ENCODE measurements around the gene PLXNB3. TPM values are rescaled to one million over a fixed set of nuclear protein-coding genes. Genes with fewer than 3 reads are reported as not detected.

Gene PLXNB3
- 1 to 10 TPM in 1 of 2 donors, under 1 TPM in 1; 0.48 to 2.4 TPM for total RNA-seq

DNA sequence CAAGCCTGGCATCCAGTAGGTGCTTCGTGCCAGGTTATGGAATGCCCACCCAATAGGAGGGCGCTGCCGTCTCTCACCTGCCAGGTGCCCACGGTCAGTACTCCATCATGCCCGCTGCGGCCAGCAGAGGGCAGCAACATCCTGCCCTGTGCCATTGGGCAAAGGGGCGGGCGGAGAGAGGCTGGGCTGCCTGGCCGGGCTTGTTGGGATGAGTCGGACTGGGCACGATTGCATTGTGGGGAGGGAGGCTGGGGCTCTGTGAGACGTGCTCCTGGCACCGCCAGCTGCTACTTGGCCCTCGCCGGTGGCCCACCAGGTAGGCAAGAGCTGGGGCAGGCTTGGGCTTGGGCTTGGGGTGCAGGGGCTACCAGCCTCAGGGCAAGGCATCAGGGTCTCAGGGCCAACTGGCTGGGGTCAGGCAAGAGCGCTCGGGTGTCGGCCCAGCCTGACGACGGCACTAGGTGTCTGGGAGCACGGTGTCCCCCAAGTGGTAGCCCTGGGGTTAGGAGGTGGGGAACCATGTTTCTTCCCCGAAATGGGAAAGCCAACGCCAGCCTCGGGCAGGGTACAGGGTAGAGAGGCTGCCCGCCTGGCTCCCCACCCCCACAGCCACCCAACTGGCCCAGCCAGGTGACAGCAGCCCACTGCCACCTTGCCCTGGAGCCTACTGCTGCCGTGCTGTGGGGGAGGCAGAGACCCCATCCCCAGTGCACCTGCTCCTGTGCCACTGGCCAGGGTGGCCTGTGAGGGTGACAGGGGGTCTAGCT lies at the start of gene PLXNB3:
TSS of gene PLXNB3 (plus strand) at position 261 of the 767 bp plus-strand sequence. CDS start 1,287 bp downstream, outside the sequence.
- H3K4me3 Mint-ChIP-seq: no peak within 1 kb of the TSS
- DNase-seq (ENCODE audit: low spot score) (peak; percentile 79), ATAC-seq (peak; percentile 88 to 89)
- peaks cover 0 to 4% of the 10 kb centered on the region in 2 donors for H3K27me3 Mint-ChIP-seq
- no peaks in the 10 kb centered on the region for H3K9me3 Mint-ChIP-seq
- H3K4me1 Mint-ChIP-seq (ENCODE audit: low read depth in 2 of 2): peaks cover 0 to 9% of the 10 kb centered on the region in 2 donors
- H3K36me3 Mint-ChIP-seq: no peaks in the 10 kb centered on the region
- H3K27ac Mint-ChIP-seq: no peak within 1 kb of the TSS

DNA sequence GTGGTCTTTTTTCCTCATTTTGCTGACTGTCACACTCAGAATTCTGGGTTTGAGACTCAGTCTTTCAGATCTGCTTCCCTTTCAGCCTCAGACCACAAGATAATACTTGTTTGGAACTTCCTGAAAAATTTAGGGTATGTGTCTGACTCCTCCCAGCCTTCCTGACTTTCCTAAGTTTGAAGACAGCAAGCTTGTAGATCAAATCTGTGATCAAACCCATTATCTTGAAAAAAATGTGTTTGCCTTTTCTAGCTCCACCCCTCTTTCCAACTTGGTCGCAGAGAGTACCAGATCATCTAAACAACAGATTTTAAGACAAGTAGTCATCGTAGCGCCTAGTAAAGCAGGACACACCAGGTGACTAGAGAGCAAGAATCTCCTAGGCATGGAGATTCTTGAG lies 49.8 kb upstream of the PLXNB3 start:
- Mint-ChIP-seq H3K27ac (no peak overlapping the region), H3K36me3 (no peaks in the 10 kb centered on the region), H3K27me3 (peaks cover 0 to 3% of the 10 kb centered on the region in 2 donors), H3K4me1 (ENCODE audit: low read depth in 2 of 2) (no peaks in the 10 kb centered on the region), H3K4me3 (no peak overlapping the region), H3K9me3 (no peaks in the 10 kb centered on the region)
- DNase-seq (ENCODE audit: low spot score): no peak
- no peak for ATAC-seq

DNA sequence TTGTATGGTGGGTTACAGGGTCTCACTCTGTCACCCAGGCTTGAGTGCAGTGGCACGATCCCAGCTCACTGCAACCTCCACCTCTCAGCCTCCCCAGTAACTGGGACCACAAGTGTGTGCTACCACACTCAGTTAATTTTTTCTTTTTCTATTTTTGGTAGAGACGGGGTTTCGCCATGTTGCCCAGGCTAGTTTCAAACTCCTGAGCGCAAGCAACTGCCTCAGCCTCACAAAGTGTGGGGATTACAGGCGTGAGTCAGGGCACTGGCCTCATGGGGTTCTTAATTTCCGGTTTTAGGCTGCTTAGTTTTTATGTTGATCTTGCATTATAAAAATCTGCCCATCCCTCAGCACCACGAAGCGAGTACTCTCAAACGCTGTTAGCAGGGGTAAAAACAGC lies 46.6 kb upstream of the PLXNB3 start:
- no peak overlapping the region for H3K4me3 Mint-ChIP-seq
- H3K27ac Mint-ChIP-seq: no peak overlapping the region
- no peak for ATAC-seq
- H3K36me3 Mint-ChIP-seq: no peaks in the 10 kb centered on the region
- no peaks in the 10 kb centered on the region for H3K9me3 Mint-ChIP-seq
- H3K27me3 Mint-ChIP-seq: peaks cover 0 to 3% of the 10 kb centered on the region in 2 donors
- peaks cover 6% of the 10 kb centered on the region in 2 donors for H3K4me1 Mint-ChIP-seq (ENCODE audit: low read depth in 2 of 2)
- DNase-seq (ENCODE audit: low spot score): no peak

DNA sequence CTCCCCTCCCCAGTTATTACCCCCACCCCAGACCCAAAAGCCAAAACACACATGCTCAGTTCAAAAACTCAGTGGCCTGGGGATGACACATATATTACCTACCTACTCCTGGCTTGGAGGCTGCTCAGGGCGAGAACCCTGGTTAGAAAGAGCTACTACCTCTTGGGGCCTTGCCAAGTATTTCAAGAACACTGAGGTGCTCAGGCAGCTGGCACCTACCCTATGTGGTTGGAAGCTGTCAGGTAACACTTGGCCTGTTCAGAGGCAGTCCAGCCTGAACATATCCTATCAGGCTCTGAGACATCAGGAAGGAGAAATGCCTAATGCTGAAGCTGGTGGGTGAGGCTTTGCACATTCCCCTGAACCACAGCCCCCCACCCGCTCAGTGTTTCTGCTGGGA lies 44.8 kb upstream of the PLXNB3 start:
- Mint-ChIP-seq H3K9me3 (no peaks in the 10 kb centered on the region), H3K27ac (no peak overlapping the region), H3K4me1 (ENCODE audit: low read depth in 2 of 2) (peaks cover 9 to 10% of the 10 kb centered on the region in 2 donors), H3K36me3 (no peaks in the 10 kb centered on the region), H3K27me3 (peaks cover 0 to 1% of the 10 kb centered on the region in 2 donors), H3K4me3 (no peak overlapping the region)
- ATAC-seq (no peak), DNase-seq (ENCODE audit: low spot score) (no peak)

DNA sequence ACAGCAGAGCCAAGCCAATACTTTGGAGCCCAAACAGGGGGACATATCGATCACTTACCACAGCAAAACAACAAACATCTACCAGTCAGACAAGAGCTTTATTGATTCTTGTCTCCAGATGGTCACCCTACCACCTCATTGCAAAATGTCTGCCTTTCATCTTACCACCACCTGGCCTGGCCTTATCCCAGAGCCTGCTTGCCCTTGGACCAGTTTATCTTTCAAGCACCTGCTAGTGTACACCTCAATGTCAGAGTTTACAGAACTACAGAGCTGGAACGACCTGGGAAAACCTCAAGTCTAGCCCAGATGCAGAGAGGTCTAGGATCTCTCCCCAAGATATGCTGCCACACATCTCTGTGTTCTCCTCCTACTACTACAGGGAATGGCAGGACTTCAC lies 44.3 kb upstream of the PLXNB3 start:
- no peaks in the 10 kb centered on the region for H3K27me3 Mint-ChIP-seq
- ATAC-seq: no peak
- H3K4me1 Mint-ChIP-seq (ENCODE audit: low read depth in 2 of 2): peaks cover 9 to 10% of the 10 kb centered on the region in 2 donors

DNA sequence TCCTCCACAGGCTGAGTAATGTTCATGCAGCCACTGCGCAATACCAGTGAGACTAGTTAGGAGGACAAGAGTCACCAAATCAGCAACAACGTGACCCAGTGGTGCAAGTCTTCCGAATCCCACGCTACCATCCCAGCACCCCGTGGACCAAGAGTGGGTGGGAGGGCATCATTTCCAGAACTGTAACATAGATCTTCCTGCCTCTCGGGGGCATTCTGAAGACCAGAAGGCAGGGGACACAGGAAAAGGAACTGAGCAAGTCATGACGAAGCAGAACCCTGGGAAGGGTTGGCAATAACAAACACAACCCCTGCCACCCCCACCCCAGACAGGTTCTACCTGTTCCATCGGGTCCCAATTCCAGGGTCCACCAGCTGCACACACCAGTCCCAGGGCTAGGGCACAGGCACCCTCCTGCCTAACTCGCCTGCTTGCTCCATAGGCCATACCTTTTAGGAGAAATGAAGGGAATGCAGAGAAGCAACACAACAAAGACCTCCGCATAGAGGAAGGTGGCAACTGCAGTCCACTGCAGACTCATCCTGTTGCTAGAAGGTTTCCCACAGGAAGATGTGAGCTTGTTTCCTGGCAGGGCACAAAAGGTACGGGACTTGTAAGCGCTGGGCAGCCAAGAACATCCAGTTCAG lies 41.2 kb upstream of the PLXNB3 start:
- Mint-ChIP-seq H3K4me3 (peak overlapping the region; percentile 84), H3K27me3 (no peaks in the 10 kb centered on the region), H3K4me1 (ENCODE audit: low read depth in 2 of 2) (peaks cover 10 to 19% of the 10 kb centered on the region in 2 donors), H3K9me3 (no peaks in the 10 kb centered on the region), H3K36me3 (no peaks in the 10 kb centered on the region), H3K27ac (peak overlapping the region; percentile 53 to 67)
- ATAC-seq (no peak), DNase-seq (ENCODE audit: low spot score) (no peak)

More for the DNA sequence above, 44.3 kb upstream of the PLXNB3 start:
- DNase-seq (ENCODE audit: low spot score): no peak
- Mint-ChIP-seq H3K9me3 (no peaks in the 10 kb centered on the region), H3K36me3 (no peaks in the 10 kb centered on the region), H3K27ac (no peak overlapping the region), H3K4me3 (no peak overlapping the region)

DNA sequence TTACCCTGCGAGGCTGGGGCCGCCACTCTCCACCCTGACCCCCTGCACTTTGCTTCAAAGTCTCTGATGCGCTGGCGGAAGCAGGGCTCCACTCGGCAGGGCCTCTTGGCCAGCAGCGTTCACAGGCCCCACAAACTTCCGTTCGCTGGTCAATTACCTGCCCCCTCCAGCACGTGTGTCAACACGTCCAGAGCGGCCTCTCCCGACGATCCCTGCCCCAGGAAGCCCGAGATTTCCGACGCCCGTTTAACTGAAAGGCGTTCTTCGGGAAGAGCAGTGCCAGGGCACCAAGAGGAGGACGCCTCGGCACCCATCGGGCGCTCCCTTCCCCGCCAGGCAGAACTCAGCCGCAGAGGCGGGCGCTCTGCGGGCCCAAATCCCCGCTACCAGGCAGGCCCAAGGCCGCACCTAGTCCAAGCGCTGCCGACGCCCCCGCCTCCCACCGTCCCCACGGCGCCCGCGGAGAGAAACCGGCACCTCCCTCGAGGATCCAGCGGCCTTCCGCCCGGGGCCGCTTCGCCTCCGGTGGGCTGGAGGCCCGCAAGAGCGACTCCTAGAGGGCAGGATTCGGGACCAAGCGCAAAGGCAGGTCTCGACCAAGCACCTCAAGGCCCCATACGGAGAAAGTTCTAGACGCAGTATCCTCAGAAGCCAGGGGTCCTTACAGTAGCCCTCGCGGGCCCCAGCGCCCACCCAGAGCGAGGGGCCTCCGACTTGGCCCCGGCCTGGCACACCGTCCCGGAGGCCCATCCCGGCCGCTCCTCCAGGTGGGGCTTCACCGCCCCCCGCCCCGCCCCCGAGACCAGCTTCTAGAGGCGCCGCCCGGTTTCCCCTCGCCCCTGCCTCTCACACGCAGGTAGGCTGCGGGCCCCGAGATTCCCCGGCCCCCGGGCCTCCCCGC lies 40.4 kb upstream of the PLXNB3 start:
- H3K4me1 Mint-ChIP-seq (ENCODE audit: low read depth in 2 of 2): peaks cover 10 to 20% of the 10 kb centered on the region in 2 donors
- no peaks in the 10 kb centered on the region for H3K9me3 Mint-ChIP-seq
- ATAC-seq: peak; percentile 22 to 28

DNA sequence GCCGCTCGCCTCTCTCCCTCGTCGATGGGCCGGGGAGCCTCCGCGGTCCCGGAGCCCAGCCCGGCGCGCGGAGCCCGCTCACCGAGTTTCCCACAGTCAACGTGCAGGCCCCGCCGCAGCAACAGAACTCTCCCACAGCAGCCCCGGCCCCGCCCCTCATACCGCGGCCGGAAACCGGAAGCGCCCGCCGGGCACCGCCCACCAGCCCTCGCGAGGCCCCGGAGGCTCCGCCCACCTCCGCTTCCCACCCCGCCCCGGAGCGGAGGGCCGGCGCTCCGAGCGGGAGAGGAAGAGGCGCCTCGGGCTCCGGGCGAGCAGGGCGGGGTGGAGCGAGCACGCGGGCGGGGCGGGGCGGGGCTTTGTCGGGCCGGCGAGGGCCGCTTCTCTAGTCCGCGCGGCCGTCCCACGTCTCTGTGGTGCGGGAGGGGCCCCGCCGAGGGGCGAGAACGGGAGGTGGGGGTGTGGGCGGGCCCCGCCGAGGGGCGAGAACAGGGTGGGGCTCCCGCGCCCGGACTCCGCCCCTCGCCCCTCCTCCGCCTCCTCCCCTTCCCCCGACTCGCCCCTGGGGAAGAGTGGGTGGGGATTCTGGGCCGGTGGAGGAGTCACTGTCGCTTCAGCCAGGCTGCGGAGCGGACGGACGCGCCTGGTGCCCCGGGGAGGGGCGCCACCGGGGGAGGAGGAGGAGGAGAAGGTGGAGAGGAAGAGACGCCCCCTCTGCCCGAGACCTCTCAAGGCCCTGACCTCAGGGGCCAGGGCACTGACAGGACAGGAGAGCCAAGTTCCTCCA lies 39.6 kb upstream of the PLXNB3 start, which contains the start of the genes ABCD1 and BCAP31:
TSS of gene ABCD1 (plus strand) at position 605 of the 787 bp plus-strand sequence. CDS start 411 bp downstream, outside the sequence.
TSS of gene BCAP31 (minus strand) at position 136 of the 787 bp plus-strand sequence. CDS start 1,143 bp downstream, outside the sequence.
- Mint-ChIP-seq H3K4me1 (ENCODE audit: low read depth in 2 of 2) (peaks cover 10 to 20% of the 10 kb centered on the region in 2 donors), H3K9me3 (no peaks in the 10 kb centered on the region), H3K27me3 (no peaks in the 10 kb centered on the region), H3K36me3 (no peaks in the 10 kb centered on the region), H3K27ac (peak within 1 kb of the TSS; percentile 51 to 67), H3K4me3 (peak within 1 kb of the TSS; percentile 84)
- peak; percentile 87 to 92 for ATAC-seq
- peak; percentile 91 for DNase-seq (ENCODE audit: low spot score)

More for the DNA sequence above, 40.4 kb upstream of the PLXNB3 start:
- Mint-ChIP-seq H3K27ac (peak overlapping the region; percentile 51 to 67), H3K36me3 (no peaks in the 10 kb centered on the region), H3K4me3 (peak overlapping the region; percentile 84), H3K27me3 (no peaks in the 10 kb centered on the region)
- no peak for DNase-seq (ENCODE audit: low spot score)

DNA sequence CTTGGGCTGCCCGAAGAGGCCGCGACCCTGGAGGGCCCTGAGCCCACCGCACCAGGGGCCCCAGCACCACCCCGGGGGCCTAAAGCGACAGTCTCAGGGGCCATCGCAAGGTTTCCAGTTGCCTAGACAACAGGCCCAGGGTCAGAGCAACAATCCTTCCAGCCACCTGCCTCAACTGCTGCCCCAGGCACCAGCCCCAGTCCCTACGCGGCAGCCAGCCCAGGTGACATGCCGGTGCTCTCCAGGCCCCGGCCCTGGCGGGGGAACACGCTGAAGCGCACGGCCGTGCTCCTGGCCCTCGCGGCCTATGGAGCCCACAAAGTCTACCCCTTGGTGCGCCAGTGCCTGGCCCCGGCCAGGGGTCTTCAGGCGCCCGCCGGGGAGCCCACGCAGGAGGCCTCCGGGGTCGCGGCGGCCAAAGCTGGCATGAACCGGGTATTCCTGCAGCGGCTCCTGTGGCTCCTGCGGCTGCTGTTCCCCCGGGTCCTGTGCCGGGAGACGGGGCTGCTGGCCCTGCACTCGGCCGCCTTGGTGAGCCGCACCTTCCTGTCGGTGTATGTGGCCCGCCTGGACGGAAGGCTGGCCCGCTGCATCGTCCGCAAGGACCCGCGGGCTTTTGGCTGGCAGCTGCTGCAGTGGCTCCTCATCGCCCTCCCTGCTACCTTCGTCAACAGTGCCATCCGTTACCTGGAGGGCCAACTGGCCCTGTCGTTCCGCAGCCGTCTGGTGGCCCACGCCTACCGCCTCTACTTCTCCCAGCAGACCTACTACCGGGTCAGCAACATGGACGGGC lies 38.8 kb upstream of the PLXNB3 start:
- peak overlapping the region; percentile 49 for H3K4me3 Mint-ChIP-seq

DNA sequence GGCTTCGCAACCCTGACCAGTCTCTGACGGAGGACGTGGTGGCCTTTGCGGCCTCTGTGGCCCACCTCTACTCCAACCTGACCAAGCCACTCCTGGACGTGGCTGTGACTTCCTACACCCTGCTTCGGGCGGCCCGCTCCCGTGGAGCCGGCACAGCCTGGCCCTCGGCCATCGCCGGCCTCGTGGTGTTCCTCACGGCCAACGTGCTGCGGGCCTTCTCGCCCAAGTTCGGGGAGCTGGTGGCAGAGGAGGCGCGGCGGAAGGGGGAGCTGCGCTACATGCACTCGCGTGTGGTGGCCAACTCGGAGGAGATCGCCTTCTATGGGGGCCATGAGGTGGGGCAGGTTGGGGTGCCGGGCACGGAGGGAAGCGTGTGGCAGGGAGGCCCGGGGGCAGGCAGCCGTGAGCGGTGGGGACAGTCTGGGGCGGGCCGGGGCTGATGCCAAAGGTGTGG lies 38.2 kb upstream of the PLXNB3 start:
- H3K4me1 Mint-ChIP-seq (ENCODE audit: low read depth in 2 of 2): peaks cover 14 to 23% of the 10 kb centered on the region in 2 donors
- no peaks in the 10 kb centered on the region for H3K9me3 Mint-ChIP-seq
- no peaks in the 10 kb centered on the region for H3K27me3 Mint-ChIP-seq
- no peak overlapping the region for H3K27ac Mint-ChIP-seq
- peaks cover 4% of the 10 kb centered on the region for H3K36me3 Mint-ChIP-seq
- DNase-seq (ENCODE audit: low spot score) (peak; percentile 58), ATAC-seq (no peak)
- H3K4me3 Mint-ChIP-seq: peak overlapping the region; percentile 34

More for the DNA sequence above, 38.8 kb upstream of the PLXNB3 start:
- Mint-ChIP-seq H3K4me1 (ENCODE audit: low read depth in 2 of 2) (peaks cover 10 to 20% of the 10 kb centered on the region in 2 donors), H3K9me3 (no peaks in the 10 kb centered on the region), H3K36me3 (no peaks in the 10 kb centered on the region), H3K27me3 (no peaks in the 10 kb centered on the region), H3K27ac (no peak overlapping the region)
- ATAC-seq (no peak), DNase-seq (ENCODE audit: low spot score) (no peak)

DNA sequence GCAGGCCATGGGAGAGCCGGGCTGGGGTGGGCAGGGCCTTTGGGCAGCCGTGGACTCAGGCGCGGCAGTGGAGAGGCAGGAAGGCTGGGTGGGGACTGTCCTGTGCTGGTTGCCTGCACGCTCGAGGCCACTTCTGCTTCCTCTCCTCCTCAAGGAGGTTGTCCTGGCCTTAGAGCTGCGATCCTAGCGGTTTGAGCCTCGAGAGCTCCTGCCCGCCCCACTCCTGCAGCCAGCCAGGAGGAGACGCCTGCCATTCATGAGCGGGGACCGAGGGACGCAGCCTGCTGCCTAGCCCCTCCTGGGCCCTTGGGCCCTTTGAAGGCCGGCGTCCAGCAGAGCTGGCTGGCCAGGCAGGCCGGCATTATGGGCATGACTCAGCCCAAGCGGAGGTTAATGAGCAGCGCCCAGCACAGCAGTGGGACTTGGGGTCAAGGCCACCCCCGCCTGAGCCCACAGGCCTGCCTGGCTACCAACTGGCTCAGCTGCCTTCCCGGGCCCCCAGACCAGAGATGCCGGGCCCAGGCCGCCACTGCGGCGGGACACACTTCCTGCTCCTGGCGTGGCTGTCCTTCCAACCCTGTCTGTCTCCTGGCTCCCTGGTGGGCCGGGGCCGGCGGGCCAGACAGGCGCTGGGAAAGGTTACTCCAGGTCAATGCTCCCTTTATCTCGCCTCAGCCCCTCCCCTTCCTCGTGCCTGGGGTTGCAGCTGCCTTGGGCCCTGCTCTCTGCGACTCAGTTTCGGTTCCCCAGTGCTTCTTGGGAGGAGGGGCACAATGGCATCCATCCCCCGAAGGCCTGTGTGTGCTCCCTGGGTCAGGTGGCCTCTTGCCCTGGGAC lies 37.5 kb upstream of the PLXNB3 start:
- no peak for ATAC-seq
- Mint-ChIP-seq H3K4me1 (ENCODE audit: low read depth in 2 of 2) (peaks cover 21 to 30% of the 10 kb centered on the region in 2 donors), H3K27ac (peak overlapping the region; percentile 60 to 84), H3K36me3 (peaks cover 10% of the 10 kb centered on the region), H3K27me3 (no peaks in the 10 kb centered on the region), H3K4me3 (peak overlapping the region; percentile 75), H3K9me3 (peaks cover 1% of the 10 kb centered on the region)
- peak; percentile 67 for DNase-seq (ENCODE audit: low spot score)
